Muscle of leg (tissue), 11 donors: ENCODE measurements around the gene PRKCA. TPM values are rescaled to one million over a fixed set of nuclear protein-coding genes. Genes with fewer than 3 reads are reported as not detected.

Experiments used
- DNase-seq: peaks from one replicate; pipeline ENCODE4 v3.0.0; 2013
- H3K27ac ChIP-seq: one replicate; pipeline ENCODE4 v1.5.1; 2013; ENCODE audit warnings: mild to moderate bottlenecking, low read length, control low read depth
- H3K27me3 ChIP-seq: one replicate; pipeline ENCODE4 v1.6.1; 2013; ENCODE audit warnings: low read length; ENCODE audit not compliant: control insufficient read depth, insufficient read depth
- H3K36me3 ChIP-seq: one replicate; pipeline ENCODE4 v1.6.1; 2013; ENCODE audit warnings: low read length; ENCODE audit not compliant: control insufficient read depth, insufficient read depth
- H3K4me1 ChIP-seq: one replicate; pipeline ENCODE4 v1.6.1; 2013; ENCODE audit warnings: low read length; ENCODE audit not compliant: control insufficient read depth, insufficient read depth
- H3K4me3 ChIP-seq: one replicate; pipeline ENCODE4 v1.5.1; 2013; ENCODE audit warnings: low read length, control low read depth
- H3K9me3 ChIP-seq: replicated peaks from 2 replicates; pipeline ENCODE4 v1.6.1; 2013; ENCODE audit warnings: low read depth, low read length; ENCODE audit not compliant: control insufficient read depth
- WGBS: methylation state at CpG from one replicate; pipeline ENCODE4 v1.1.5; 2013; ENCODE audit warnings: missing lambda C conversion rate; ENCODE audit not compliant: insufficient coverage; 5-methylcytosine and 5-hydroxymethylcytosine counted together
- polyA plus RNA-seq, 8 donors: library from polyadenylated mRNA; unstranded; fragments of 120-200 nt; gene quantifications; one replicate each; pipeline versions ENCODE4 v1.2.1 to v1.2.3, GENCODE V29; 2013; ENCODE audit warnings: inconsistent platforms in 1 of 8, low replicate concordance in 1 of 8; ENCODE audit not compliant: insufficient read length in 8 of 8, insufficient read depth in 1 of 8
- total RNA-seq: library from RNA; stranded (reverse); fragments of 120-200 nt; gene quantifications from one replicate; pipeline ENCODE4 v1.2.4, GENCODE V29; 2013

Gene PRKCA
- total and polyA plus RNA-seq, 9 donors, result 2.3 to 6.5 (median 3.5) TPM

DNA sequence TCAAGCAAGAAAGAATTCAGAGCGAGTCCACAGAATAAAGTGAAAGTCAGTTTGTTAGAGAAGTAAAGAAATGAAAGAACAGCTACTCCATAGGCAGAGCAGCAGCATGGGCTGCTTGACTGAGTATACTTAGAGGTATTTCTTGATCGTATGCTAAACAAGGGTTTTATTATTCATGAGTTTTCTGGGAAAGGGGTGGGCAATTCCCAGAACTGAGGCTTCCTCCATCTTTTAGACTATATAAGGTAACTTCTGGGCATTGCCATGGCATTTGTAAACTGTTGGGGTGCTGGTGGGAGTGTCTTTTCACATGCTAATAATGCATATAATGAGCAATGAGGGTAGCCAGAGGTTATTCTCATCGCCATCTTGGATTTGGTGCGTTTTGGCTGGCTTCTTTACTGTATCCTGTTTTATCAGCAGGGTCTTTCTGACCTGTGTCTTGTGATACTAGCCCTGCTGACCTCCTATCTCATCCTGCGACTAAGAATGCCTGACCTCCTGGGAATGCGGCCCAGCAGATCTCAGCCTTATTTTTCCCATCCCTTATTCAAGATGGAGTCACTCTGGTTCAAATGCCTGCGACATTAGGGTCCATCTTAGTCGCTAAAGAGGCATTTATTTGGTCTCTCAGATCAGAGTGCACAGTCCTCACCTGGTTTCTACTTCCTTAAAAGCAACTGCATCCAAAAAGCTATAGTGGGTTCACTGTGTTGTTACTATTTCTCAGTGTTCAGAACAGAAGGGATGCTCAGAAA is 432.0 kb downstream of the PRKCA start:
- Histone ChIP-seq H3K36me3 (no peaks in the 10 kb centered on the region), H3K27me3 (no peaks in the 10 kb centered on the region), H3K4me1 (no peaks in the 10 kb centered on the region), H3K9me3 (no peaks in the 10 kb centered on the region), H3K4me3 (no peak overlapping the region), H3K27ac (no peak overlapping the region)
- DNase-seq, result no peak
- WGBS, result 68% methylated on average over 3 of the region's 8 CpGs

DNA sequence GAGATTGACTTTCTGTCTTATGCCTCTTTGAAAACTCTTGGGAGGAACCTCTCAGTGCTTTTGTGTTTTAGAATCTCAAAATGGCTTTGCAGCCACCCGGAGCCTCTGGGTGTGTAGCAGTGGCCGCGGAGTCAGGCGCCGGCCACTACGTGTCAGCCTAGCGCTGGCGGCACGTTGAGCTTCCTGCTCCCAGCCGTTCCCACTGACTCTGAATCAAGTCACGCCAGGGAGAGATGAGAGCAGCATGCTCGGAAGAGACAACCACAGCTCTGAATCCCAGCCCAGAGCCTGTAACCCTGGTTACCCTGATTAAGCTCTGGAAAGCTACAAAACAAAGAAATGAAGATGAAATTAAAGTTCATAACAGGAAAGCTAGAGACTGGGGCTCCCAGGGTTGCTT is 435.1 kb downstream of the PRKCA start:
- Histone ChIP-seq H3K27me3 (no peaks in the 10 kb centered on the region), H3K4me3 (no peak overlapping the region), H3K9me3 (no peaks in the 10 kb centered on the region), H3K4me1 (no peaks in the 10 kb centered on the region), H3K36me3 (no peaks in the 10 kb centered on the region), H3K27ac (peak overlapping the region; percentile 39)
- WGBS, result 5% methylated on average over 12 of the region's 12 CpGs
- peak; percentile 96 for DNase-seq

DNA sequence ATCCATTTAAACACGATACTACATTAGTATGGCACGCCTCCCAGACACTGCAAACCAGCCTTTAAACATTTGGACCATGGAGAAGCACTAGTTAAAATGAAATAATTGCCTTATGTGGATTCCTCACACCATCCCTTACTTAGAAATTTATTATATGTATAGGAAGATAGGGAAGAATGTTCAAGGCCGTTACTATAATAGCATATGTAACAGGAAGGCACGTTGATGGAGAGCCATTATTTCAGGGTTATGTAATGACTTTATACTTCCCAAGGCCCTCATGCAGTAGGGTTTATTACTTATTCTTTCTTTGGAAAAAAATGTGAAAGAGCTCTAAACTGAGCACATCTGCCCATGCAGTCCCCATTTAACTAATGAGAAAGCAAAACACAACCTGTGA is 435.9 kb downstream of the PRKCA start:
- DNase-seq, result peak; percentile 37

DNA sequence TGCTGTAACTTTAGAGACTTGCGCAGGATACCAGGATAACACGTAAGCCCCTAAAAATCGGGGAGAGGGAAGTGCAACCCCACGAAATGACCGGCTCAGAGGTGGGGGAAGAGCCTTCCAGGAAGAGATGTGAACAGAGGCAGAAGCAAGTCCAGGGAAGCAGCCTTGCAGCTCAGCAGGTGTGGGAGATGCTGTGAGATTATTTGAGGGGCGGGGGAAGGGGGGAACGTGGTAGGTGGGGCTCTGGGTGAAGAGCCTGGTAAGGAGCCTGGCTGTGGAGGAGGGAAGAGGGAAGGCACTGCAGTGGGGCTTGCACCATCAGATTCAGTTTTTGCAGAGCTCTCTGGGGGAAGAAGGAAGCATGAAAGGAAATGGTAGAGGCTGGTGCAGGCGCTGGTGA is 437.1 kb downstream of the PRKCA start:
- no peak for DNase-seq
- Histone ChIP-seq H3K27ac (no peak overlapping the region), H3K4me1 (no peaks in the 10 kb centered on the region), H3K36me3 (no peaks in the 10 kb centered on the region), H3K4me3 (no peak overlapping the region), H3K9me3 (no peaks in the 10 kb centered on the region), H3K27me3 (no peaks in the 10 kb centered on the region)
- WGBS, result 78% methylated on average over 7 of the region's 8 CpGs

More for the DNA sequence above, 435.9 kb downstream of the PRKCA start:
- Histone ChIP-seq H3K36me3 (no peaks in the 10 kb centered on the region), H3K27me3 (no peaks in the 10 kb centered on the region), H3K4me1 (no peaks in the 10 kb centered on the region), H3K4me3 (no peak overlapping the region), H3K9me3 (no peaks in the 10 kb centered on the region), H3K27ac (peak overlapping the region; percentile 39)
- no CpG with 5 or more reads among the region's 4 CpGs for whole genome bisulfite sequencing

DNA sequence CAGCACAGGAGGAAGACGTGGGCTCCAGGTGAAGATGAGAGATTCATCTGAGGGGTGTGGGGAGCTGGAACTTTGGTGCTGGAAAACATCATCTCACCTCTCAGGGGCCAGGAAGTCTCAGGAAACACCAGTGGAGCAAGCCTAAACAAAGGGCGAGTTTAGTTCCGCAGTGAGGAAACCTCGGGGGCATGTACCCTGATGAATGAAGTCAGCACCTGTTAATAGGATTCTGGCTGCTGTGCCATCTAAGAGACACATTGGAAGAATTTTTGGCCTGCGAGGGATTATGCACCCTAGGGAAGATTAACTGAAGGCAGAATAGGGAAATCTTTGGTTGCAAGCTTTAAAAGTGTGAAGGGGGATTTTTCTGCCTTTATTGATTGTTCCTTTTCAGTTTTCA is 437.8 kb downstream of the PRKCA start:
- Histone ChIP-seq H3K36me3 (no peaks in the 10 kb centered on the region), H3K9me3 (no peaks in the 10 kb centered on the region), H3K4me3 (no peak overlapping the region), H3K4me1 (no peaks in the 10 kb centered on the region), H3K27ac (no peak overlapping the region), H3K27me3 (no peaks in the 10 kb centered on the region)
- WGBS, result 53% methylated on average over 5 of the region's 5 CpGs
- DNase-seq, result no peak

DNA sequence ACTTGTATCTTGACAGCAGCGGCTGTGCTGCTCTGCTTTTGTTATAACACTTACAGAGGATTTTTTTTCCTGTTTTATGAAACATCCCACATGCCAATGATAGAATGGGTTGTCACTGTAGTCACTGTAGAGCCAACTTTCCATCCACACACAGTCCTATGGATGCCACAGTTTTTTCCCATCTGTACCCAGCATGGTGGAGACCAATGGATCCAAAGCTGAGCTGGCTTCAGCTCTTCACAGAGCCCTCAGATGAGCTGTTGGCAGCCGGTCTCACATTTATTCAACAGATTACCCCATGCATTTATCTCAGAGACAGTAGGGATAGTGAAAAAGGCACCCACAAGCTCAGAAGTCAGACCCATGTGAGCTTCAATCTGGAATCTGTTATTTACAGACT is 441.1 kb downstream of the PRKCA start:
- Histone ChIP-seq H3K27ac (no peak overlapping the region), H3K36me3 (no peaks in the 10 kb centered on the region), H3K27me3 (peaks cover 3% of the 10 kb centered on the region), H3K4me3 (no peak overlapping the region), H3K9me3 (no peaks in the 10 kb centered on the region), H3K4me1 (peaks cover 2% of the 10 kb centered on the region)
- no peak for DNase-seq
- WGBS, result no CpG with 5 or more reads among the region's 2 CpGs

DNA sequence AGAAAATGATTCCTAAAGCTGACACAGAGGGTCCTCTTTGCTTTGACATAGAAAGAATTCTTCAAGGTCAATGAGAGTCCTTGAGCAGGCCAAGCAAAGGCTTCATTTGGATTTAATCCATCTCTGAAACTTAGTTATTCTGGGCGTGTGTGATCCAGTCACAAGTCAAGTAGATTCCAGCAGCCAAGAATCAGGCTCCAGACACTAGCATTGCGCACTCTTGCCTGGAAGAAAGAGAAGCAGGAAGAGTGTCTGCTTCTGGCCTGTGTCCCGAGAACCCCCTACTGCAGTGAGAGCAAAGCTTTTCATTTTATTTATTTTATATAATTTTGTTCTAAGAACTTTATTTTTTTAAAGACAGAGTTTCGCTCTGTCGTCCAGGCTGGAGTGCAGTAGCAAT is 444.3 kb downstream of the PRKCA start:
- peaks cover 3% of the 10 kb centered on the region for H3K27me3 ChIP-seq
- no peaks in the 10 kb centered on the region for H3K36me3 ChIP-seq
- no peak overlapping the region for H3K4me3 ChIP-seq
- H3K4me1 ChIP-seq, result peaks cover 2% of the 10 kb centered on the region
- H3K9me3 ChIP-seq, result no peaks in the 10 kb centered on the region
- no peak overlapping the region for H3K27ac ChIP-seq
- no CpG with 5 or more reads among the region's 5 CpGs for WGBS
- DNase-seq, result peak; percentile 50

DNA sequence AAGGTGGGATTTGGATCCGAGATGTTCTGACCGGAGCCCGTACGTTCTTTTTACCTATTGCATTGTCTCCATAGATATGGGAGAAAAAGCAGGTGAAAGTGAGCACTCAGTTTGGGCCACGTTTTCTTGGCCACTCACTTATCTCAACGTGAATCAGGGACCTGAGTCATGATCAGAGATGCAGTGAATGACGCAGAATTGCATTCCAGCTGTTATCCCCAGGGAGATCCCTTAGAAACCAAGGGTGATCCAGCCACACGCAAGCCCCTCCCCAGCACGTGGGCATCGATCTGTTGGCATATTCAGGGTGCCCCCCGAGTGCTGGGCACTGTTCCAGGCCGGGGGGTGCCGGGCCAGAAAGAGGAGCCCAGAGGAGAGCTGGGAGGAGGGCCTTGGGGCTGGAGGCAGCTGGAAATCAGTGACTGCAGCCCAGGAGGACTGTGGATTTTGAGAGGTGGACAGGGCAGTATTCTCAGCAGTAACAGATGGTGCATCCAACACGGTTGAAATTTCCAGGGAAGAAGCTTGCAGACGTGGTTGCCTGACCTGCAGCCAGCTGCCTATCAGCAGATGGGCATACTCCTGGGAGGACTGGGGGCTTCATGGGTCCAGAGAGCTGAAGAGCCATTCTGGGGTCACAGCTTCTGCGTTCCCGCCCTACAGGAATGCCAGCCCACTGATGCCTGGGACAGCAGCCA is 445.3 kb downstream of the PRKCA start:
- no peaks in the 10 kb centered on the region for H3K36me3 ChIP-seq
- no peak overlapping the region for H3K27ac ChIP-seq
- DNase-seq, result no peak
- peaks cover 3% of the 10 kb centered on the region for H3K27me3 ChIP-seq
- H3K4me1 ChIP-seq, result peaks cover 2% of the 10 kb centered on the region
- H3K4me3 ChIP-seq, result no peak overlapping the region
- H3K9me3 ChIP-seq, result no peaks in the 10 kb centered on the region
- WGBS, result 76% methylated on average over 15 of the region's 17 CpGs

DNA sequence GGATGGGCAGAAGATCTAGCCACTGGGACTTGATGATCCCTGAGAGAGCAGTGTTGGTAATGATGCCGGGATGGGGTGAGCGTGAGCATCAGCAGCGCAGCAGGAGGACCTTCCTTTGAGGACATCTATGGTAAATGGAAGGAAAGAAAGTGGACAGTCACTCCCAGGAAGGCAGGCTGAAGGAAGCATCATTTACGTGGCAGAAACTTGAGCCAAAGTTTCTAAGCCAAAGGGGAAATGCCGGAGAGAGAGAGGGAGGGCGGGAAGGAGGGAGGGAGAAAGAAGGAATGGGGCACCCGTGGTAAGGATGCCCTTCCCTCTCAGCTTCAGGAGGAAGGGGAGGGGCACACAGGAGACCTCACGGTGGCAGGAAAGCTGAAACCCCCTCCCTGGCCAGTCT is 446.2 kb downstream of the PRKCA start:
- 65% methylated on average over 6 of the region's 8 CpGs for WGBS
- no peak for DNase-seq
- peaks cover 2% of the 10 kb centered on the region for H3K4me1 ChIP-seq
- no peaks in the 10 kb centered on the region for H3K9me3 ChIP-seq
- no peaks in the 10 kb centered on the region for H3K36me3 ChIP-seq
- H3K27ac ChIP-seq, result no peak overlapping the region
- peaks cover 3% of the 10 kb centered on the region for H3K27me3 ChIP-seq
- no peak overlapping the region for H3K4me3 ChIP-seq

DNA sequence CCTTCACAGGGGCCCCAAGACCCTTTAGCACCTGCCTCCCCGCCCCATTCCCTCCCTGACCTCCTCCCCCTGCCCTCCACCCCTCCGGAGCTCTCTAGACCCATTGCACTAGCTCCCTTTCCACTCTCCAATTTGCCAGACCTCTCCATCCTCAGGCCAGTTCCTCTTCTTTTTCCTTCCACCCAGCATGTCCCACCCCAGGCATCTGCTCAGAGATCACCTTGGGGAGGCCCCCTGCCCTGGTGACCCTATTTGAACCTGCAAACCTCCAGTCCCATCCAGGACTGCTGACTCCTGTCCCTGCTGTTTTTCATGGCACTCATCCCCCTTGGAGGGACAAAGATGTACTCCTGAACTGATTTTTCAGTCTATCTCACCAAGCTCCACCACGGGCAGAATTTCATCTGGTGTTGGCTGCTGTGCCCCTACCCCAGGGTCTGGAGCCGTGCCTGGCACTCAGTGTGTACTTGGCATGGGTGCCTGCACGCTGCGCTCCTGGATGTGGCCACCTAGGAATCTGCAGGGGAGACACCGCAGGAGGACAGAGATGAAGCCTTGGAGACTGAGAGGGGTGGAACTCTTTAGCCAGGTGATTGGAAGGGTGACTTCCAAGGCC is 446.9 kb downstream of the PRKCA start:
- H3K36me3 ChIP-seq, result no peaks in the 10 kb centered on the region
- WGBS, result 88% methylated on average over 5 of the region's 7 CpGs
- no peak for DNase-seq

More for the DNA sequence above, 446.9 kb downstream of the PRKCA start:
- no peak overlapping the region for H3K4me3 ChIP-seq
- no peaks in the 10 kb centered on the region for H3K9me3 ChIP-seq
- H3K4me1 ChIP-seq, result peaks cover 2% of the 10 kb centered on the region
- no peak overlapping the region for H3K27ac ChIP-seq
- H3K27me3 ChIP-seq, result peaks cover 3% of the 10 kb centered on the region
